Colonic mucosa (tissue), 4 donors: ENCODE results near the gene FAM222A. TPM values are rescaled to one million over a fixed set of nuclear protein-coding genes. Genes with fewer than 3 reads are reported as not detected.

Source experiments
- DNase-seq: peaks from one replicate; pipeline ENCODE4 v3.0.0-alpha.2; 2020
- H3K27ac ChIP-seq: fragments of 200-600 bp; one replicate; pipeline ENCODE4 v1.8.0; 2021
- H3K27me3 ChIP-seq: fragments of 200-600 bp; one replicate; pipeline ENCODE4 v1.8.0; 2021
- H3K36me3 ChIP-seq: fragments of 200-600 bp; one replicate; pipeline ENCODE4 v1.8.0; 2021
- H3K4me1 ChIP-seq: fragments of 200-600 bp; one replicate; pipeline ENCODE4 v1.8.0; 2021; ENCODE audit warnings: mild to moderate bottlenecking
- H3K4me3 ChIP-seq: fragments of 200-600 bp; one replicate; pipeline ENCODE4 v1.8.0; 2021
- H3K9ac ChIP-seq, 2 donors: one replicate each; pipeline ENCODE4 v1.7.0; 2013; ENCODE audit warnings: control low read depth in 2 of 2, low read depth in 2 of 2, low read length in 2 of 2
- H3K9me3 ChIP-seq: fragments of 200-600 bp; one replicate; pipeline ENCODE4 v1.8.0; 2021
- CTCF ChIP-seq: fragments of 200-600 bp; IDR thresholded peaks from one replicate; pipeline ENCODE4 v1.8.0; 2022; ENCODE audit warnings: antibody characterized with exemption, mild to moderate bottlenecking
- intact Hi-C: fragments of 100-400 bp; cut with DNase I; formaldehyde crosslinking; loops from one replicate; pipeline ENCODE4 v1.14.1; 2022
- total RNA-seq, 2 donors: library from RNA; stranded (reverse); fragmentation: NEBNext Ultra II Directional in 1 of 2; extraction: Animal tissue kit (Norgen Biotek cat#: 25700) in 1 of 2; gene quantifications; one replicate each; pipeline ENCODE4 v1.2.1, GENCODE V29; 2021
- donor health status: healthy.
- donor health status: DM: no; HTN: no; CAD: no.
- donor health status: DM: no; HTN: no; CAD: no.

FAM222A gene
- total RNA-seq, 2 donors from 2014 or later = 3.9 to 5.5 TPM

- Histone ChIP-seq H3K4me1 (no peaks in the 10 kb centered on the region), H3K27ac (no peak overlapping the region), H3K9me3 (no peaks in the 10 kb centered on the region), H3K36me3 (no peaks in the 10 kb centered on the region), H3K9ac (no peak overlapping the region), H3K27me3 (no peaks in the 10 kb centered on the region), H3K4me3 (no peak overlapping the region)
- TF ChIP-seq CTCF = no peak
- intact Hi-C loops = no loop called here
- no peak for DNase-seq
These were observed 86.9 kb downstream of the FAM222A start for GRCh38 chr12:109800536-109800935.

- DNase-seq = no peak
- Histone ChIP-seq H3K27me3 (no peaks in the 10 kb centered on the region), H3K36me3 (no peaks in the 10 kb centered on the region), H3K9ac (no peak overlapping the region), H3K4me3 (no peak overlapping the region), H3K9me3 (no peaks in the 10 kb centered on the region), H3K27ac (no peak overlapping the region), H3K4me1 (no peaks in the 10 kb centered on the region)
- no peak for TF ChIP-seq CTCF
- intact Hi-C loops = no loop called here
These were observed 89.2 kb downstream of the FAM222A start for GRCh38 chr12:109802828-109803227.

DNA sequence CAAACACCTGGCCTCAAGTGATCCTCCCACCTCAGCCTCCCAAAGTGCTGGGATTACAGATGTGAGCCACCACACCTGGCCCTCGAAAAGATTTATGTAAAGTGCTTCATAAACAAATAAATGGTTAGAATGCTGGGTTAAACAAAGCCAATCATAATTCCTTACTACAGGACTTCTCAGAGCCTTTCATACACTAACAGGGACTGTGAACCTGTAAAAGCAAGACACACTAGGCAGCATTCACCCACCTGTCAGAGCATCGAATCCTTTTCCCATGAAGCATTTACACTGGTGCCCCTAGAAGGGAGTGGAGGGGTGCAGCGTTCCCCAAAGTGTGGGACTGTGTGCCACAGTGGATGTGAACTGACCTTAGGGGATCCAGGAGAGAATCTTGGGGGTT is 90.1 kb downstream of the FAM222A start:
- Histone ChIP-seq H3K27me3 (no peaks in the 10 kb centered on the region), H3K27ac (no peak overlapping the region), H3K36me3 (no peaks in the 10 kb centered on the region), H3K9ac (no peak overlapping the region), H3K4me1 (no peaks in the 10 kb centered on the region), H3K9me3 (no peaks in the 10 kb centered on the region), H3K4me3 (no peak overlapping the region)
- intact Hi-C loops = no loop called here
- no peak for DNase-seq
- TF ChIP-seq CTCF = no peak

GRCh38 chr12:109804820-109805761 is 91.5 kb downstream of the FAM222A start:
- Histone ChIP-seq H3K36me3 (no peaks in the 10 kb centered on the region), H3K27me3 (no peaks in the 10 kb centered on the region), H3K27ac (no peak overlapping the region), H3K4me1 (no peaks in the 10 kb centered on the region), H3K4me3 (no peak overlapping the region), H3K9ac (no peak overlapping the region), H3K9me3 (no peaks in the 10 kb centered on the region)
- intact Hi-C loops = loop anchor here (5.0 kb wide), 2 partner anchors 42 to 77 kb away; partner anchors contain the start of gene GLTP
- DNase-seq = peak; percentile 69
- TF ChIP-seq CTCF = peak; percentile 95

DNA sequence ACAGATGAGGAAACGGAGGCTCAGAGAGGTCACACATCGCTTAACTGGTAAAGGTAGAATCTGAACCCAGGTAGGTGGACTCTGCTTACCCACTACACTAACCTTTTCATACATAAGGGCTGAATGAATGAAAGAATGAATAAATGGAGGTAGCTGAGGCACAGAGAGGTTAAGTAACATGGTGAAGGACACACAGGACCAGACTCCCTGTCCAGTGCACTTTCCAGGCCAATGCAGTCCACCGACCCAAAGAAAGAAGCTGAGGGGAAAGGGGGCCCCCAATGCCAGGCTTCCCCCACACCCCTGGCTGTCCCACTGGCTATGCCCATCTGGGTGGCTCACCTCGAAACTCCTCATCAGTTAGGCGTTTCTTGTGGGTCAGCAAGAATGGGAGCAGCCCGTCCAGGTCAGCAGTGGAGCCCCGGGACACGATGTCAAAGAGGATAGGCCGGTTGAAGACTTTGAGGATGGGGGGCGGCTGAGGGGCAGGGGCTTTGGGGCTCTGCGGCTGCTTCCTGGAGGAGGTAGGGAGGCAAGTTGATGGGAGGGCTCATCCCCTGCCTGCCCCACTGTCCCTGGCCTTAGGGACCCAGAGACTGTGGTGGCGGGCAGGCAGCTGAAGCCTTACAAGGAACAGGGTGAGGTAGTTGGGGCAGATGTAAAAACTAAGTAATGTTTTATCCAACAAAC is 94.5 kb downstream of the FAM222A start:
- Histone ChIP-seq H3K9me3 (no peaks in the 10 kb centered on the region), H3K4me3 (no peak overlapping the region), H3K36me3 (no peaks in the 10 kb centered on the region), H3K9ac (no peak overlapping the region), H3K4me1 (no peaks in the 10 kb centered on the region), H3K27me3 (no peaks in the 10 kb centered on the region), H3K27ac (no peak overlapping the region)
- no peak for TF ChIP-seq CTCF
- DNase-seq = no peak
- intact Hi-C loops = loop anchor here (5.0 kb wide), 2 partner anchors 39 to 74 kb away; partner anchors contain the start of gene GLTP
